Thyroid gland (tissue), 4 donors: ENCODE measurements around the gene RHEBL1.

Experiments used
- POLR2A ChIP-seq, 2 donors: fragments of 450-650 bp; IDR thresholded peaks; one replicate each; pipeline ENCODE4 v1.6.1; 2017; ENCODE audit warnings: antibody characterized with exemption in 2 of 2, mild to moderate bottlenecking in 2 of 2, moderate library complexity in 1 of 2
- TF ChIP-seq, protein P1 (sequence below), 6 experiments: fragments of 200-600 bp in 3 of 6; fragments of 450-650 bp in 3 of 6; sonication (generic) in 3 of 6; IDR thresholded peaks; one replicate each; pipeline ENCODE4 v1.5.1; 2016 to 2019; ENCODE audit warnings: antibody characterized with exemption in 6 of 6, mild to moderate bottlenecking in 2 of 6, inconsistent platforms in 1 of 6, moderate library complexity in 1 of 6

DNA sequence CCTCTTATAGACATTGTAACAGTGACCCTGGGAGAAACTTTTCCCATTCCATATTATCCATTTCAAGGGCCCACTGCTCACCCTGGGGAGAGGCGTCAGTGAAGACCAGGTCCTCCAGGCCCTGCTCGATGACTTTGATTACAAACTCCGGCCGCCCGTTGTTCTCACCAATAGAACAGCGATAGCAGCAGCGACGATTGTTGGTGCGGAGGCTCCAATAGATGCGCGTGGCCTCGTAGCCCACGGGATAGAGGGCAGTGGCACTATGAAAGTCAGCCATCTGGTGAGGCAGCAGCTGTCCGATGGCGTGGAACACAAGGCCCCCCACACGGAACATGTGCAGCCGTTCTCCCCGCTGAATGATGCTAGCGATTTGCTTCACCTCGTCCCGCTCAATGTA lies 43.7 kb downstream of the RHEBL1 start:
- TF ChIP-seq POLR2A (IDR thresholded peaks at IDR 0.05): no peak
- TF ChIP-seq, protein P1, sequence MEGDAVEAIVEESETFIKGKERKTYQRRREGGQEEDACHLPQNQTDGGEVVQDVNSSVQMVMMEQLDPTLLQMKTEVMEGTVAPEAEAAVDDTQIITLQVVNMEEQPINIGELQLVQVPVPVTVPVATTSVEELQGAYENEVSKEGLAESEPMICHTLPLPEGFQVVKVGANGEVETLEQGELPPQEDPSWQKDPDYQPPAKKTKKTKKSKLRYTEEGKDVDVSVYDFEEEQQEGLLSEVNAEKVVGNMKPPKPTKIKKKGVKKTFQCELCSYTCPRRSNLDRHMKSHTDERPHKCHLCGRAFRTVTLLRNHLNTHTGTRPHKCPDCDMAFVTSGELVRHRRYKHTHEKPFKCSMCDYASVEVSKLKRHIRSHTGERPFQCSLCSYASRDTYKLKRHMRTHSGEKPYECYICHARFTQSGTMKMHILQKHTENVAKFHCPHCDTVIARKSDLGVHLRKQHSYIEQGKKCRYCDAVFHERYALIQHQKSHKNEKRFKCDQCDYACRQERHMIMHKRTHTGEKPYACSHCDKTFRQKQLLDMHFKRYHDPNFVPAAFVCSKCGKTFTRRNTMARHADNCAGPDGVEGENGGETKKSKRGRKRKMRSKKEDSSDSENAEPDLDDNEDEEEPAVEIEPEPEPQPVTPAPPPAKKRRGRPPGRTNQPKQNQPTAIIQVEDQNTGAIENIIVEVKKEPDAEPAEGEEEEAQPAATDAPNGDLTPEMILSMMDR (IDR thresholded peaks at IDR 0.05): no peak
